ENCODE results near the gene DCC.
A peak's percentile ranks its signal among the peaks of the same experiment; 100 is the strongest.

DCC gene

GRCh38 chr18:52607985-52608384 is 268.0 kb downstream of the DCC start:
- DNase-seq: no peak

DNA sequence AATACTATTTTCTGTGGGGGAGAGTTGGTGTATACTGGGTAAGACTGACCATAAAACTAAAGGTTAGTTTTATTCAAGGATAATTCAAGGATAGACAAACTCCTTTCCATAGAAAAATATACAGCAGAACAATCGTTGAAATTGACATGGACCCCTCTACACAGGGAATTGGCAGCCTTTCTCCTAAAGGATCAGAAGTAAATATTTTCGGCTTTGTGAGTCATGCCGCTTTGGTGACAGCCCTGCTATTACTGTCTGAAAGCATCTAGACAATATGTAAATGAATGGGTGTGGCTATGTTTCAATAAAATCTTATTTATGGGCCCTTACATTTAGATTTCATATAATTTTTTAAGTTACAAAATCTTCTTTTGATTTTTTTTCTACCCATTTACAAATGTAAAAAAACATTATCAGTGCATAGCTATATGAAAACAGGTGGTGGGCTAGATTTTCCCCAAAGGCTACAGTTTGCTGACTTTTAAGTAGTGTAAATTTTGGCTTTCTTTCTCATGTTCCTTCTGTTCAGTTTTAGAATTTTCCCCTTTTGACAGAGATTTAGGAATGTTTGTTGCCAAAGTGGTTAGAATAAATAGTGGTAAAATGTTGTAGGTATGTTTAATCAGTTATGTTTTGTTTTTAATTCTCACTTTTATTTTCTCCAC is 270.6 kb downstream of the DCC start:
- no peak for DNase-seq

DNA sequence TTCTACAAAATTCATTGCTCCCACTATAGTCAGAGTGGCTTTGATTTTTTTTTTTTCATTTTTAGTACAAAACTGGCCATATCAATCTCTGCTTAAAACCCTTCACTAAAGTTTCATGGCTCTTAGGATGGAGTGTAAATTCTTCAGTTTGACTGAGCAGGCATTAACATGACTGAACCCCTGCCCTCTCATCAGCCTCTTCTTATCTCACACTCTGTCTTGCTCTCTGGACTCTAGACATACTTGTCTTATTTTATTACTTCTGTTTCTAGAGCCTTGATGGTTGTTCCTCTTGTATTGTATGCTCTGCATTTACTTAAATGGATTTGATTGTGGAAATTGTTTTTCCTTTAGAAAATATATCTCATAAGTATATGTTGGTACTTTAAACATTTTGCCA is 272.4 kb downstream of the DCC start:
- no peak for DNase-seq

DNA sequence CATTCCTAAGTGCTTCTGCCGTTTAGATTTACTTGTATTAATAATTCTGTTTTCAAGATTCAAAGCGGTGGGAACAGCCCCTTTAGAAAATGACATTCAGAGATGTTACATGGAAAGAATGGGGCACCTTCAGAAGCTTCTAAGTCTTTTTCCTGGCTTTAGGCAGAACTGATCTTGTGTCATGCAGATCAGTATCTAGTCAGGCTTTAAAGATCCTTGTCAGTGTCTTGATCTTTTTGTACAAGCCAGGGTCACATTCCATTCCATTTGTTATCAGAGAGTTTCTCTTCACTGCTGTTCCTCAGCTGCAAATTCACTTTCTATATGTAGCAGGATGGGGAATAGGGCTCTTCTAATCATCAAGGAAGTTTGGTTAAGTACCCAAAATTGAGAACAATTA is 275.3 kb downstream of the DCC start:
- DNase-seq: no peak

DNA sequence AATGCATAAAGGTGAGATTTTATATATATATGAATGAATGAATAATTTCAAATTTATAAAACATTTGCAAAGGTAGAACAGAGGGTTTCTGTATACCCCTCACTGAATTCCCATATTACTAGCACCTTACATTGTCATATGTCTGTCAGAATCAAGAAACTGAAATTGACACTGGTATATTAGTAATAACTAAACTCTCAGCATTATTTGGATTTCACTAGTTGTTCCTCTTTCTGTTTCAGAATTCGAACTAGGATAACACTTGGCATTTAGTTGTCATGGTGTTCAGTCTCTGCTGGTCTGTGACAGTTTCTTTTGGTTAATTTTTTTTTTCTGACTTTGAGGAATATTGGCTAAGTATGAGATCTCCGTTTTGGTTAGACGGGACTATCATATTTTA is 275.9 kb downstream of the DCC start:
- DNase-seq: no peak

GRCh38 chr18:52617931-52618330 is 277.9 kb downstream of the DCC start:
- no peak for DNase-seq

DNA sequence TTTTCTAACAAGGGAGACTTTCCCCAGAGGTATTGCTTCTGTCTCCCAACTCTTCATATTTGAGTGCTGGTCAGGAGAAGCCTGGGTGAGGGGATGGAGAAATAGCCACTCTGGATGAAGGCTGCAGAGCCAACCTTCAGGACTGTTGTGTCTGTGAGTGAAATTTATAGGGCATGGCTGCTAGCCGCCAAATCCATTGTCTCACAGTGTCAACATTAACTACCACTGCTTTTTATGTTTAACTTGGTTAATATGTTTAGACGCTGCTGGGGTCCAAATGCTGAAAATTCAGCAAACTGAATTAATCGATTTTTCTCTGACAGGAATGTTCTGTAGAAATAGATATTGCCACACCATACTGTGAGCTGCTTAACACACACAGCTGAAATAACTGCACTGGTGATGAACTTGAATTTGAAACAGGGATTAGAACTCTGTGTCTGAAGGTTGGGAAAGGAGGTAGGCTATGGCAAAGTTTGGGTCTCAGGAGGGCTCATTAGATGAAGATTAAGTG is 281.0 kb downstream of the DCC start:
- DNase-seq: no peak

- no peak for DNase-seq
Measured at GRCh38 chr18:52624702-52625101, 284.7 kb downstream of the DCC start.

DNA sequence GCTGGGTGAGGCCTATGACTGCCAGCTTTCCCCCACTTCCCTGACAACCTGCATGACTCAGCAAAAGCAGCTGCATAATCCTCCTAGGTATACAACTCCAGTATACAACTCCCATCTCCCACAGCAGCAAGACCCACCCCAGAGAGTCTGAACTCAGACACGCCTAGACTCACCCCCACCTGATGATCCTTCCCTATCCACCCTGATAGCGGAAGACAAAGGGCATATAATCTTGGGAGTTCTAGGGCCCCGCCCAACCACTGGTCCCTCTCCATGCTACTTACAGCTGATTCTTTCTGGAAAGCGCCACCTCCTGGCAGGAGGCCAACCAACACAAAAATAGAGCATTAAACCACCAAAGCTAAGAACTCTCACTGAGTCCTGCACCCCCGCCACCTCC is 296.5 kb downstream of the DCC start:
- peak in 1 of 2 experiments; percentile 15 for DNase-seq

DNA sequence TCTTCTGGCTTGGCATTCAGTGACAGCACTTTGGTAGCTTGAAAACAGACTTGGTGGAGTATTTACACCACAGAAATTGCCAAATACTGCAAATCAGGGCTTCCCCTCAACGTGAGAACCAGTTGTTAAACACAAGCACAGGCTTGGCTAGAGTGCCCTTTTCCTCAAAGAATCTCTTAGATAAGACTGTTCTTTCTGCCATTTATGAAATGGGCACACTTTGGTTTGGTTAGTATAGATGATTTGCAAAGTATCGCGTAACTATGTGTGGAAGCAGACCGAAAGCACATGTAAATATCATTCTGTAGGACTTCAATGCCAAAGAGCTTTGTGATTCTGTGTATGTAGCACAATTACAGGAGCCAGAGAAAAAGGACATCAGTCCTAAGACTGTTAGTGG is 308.2 kb downstream of the DCC start:
- no peak for DNase-seq

- no peak for DNase-seq
Measured at GRCh38 chr18:52652391-52652790, 312.4 kb downstream of the DCC start.

GRCh38 chr18:52657043-52657805 is 317.2 kb downstream of the DCC start:
- DNase-seq: no peak

GRCh38 chr18:52667463-52668065 is 327.6 kb downstream of the DCC start:
- no peak for DNase-seq

GRCh38 chr18:52670896-52671295 is 330.9 kb downstream of the DCC start:
- DNase-seq: peak in 1 of 2 experiments; percentile 2

DNA sequence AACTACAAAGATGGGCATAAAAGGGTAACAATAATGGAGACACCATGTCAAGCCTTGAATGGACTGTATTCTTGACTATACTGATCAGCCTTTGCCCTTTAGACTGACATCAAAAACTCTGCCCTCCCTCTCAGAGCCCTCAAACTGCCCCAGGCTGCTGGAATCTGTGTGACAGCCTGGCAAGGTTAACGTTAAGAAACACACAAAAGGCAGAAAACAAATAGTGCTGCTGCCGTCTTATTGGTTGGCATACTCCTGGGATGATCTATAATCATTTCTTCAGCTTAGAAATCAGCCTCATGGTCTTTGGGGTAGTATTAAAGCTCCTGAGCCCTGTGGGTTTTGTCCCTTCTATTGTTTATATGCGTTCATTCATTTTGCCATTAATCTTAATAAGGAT is 338.0 kb downstream of the DCC start:
- DNase-seq: no peak

DNA sequence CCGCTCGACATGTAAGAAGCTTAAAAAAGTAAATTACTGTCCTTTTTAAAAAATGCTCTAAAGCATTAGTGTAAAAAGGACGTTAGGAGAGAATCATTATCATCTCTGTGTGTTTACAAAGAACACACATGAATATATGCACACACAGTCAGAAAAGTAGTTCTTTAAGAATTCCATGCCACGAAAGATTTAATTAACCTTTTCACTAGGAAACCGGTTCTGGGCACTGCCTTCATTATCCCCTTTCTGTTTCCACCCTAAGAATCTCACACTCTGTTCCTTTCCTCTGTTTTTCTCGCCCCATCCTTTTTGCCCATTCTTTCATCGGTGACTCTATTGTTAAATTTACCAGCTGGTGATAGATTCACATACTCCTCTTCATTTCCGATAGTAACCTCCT is 338.6 kb downstream of the DCC start:
- no peak for DNase-seq

- DNase-seq: no peak
Measured at GRCh38 chr18:52679354-52679753, 339.4 kb downstream of the DCC start.

- DNase-seq: no peak
Measured at GRCh38 chr18:52682260-52682659, 342.3 kb downstream of the DCC start.

GRCh38 chr18:52685316-52685715 is 345.3 kb downstream of the DCC start:
- DNase-seq: no peak

GRCh38 chr18:52691841-52692240 is 351.8 kb downstream of the DCC start:
- DNase-seq: no peak

- no peak for DNase-seq
Measured at GRCh38 chr18:52694804-52695203, 354.8 kb downstream of the DCC start.

- DNase-seq: no peak
Measured at GRCh38 chr18:52700116-52700515, 360.1 kb downstream of the DCC start.

GRCh38 chr18:52700816-52701215 is 360.8 kb downstream of the DCC start:
- DNase-seq: no peak
